GM12872 (cell line): ENCODE measurements around the gene MSLN.

Source experiments
- TF ChIP-seq, protein P1 (sequence below): IDR thresholded peaks from 3 replicates; pipeline ENCODE4 v1.5.1; 2011; ENCODE audit warnings: low read depth, mild to moderate bottlenecking, low read length, moderate library complexity; ENCODE audit not compliant: insufficient read depth

Gene MSLN

DNA sequence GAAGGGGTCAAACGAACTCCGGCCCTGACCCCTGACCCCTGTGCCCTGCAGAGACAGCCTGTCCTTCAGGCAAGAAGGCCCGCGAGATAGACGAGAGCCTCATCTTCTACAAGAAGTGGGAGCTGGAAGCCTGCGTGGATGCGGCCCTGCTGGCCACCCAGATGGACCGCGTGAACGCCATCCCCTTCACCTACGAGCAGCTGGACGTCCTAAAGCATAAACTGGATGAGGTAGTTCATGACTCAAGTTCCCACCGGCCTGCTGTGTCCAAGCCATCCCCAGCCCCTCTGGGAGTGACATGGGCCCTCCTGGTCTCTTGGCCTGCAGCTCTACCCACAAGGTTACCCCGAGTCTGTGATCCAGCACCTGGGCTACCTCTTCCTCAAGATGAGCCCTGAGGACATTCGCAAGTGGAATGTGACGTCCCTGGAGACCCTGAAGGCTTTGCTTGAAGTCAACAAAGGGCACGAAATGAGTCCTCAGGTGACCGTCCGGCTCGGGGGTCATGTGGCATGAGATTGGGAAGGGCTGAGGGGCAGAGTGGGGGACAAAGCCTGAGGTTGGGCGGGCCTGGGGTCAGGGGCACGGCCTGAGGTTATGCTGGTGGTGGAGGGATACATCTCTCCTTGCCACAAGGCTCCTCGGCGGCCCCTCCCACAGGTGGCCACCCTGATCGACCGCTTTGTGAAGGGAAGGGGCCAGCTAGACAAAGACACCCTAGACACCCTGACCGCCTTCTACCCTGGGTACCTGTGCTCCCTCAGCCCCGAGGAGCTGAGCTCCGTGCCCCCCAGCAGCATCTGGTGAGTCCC, 5.7 kb downstream of the MSLN start:
- TF ChIP-seq, protein P1, sequence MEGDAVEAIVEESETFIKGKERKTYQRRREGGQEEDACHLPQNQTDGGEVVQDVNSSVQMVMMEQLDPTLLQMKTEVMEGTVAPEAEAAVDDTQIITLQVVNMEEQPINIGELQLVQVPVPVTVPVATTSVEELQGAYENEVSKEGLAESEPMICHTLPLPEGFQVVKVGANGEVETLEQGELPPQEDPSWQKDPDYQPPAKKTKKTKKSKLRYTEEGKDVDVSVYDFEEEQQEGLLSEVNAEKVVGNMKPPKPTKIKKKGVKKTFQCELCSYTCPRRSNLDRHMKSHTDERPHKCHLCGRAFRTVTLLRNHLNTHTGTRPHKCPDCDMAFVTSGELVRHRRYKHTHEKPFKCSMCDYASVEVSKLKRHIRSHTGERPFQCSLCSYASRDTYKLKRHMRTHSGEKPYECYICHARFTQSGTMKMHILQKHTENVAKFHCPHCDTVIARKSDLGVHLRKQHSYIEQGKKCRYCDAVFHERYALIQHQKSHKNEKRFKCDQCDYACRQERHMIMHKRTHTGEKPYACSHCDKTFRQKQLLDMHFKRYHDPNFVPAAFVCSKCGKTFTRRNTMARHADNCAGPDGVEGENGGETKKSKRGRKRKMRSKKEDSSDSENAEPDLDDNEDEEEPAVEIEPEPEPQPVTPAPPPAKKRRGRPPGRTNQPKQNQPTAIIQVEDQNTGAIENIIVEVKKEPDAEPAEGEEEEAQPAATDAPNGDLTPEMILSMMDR, result no peak

DNA sequence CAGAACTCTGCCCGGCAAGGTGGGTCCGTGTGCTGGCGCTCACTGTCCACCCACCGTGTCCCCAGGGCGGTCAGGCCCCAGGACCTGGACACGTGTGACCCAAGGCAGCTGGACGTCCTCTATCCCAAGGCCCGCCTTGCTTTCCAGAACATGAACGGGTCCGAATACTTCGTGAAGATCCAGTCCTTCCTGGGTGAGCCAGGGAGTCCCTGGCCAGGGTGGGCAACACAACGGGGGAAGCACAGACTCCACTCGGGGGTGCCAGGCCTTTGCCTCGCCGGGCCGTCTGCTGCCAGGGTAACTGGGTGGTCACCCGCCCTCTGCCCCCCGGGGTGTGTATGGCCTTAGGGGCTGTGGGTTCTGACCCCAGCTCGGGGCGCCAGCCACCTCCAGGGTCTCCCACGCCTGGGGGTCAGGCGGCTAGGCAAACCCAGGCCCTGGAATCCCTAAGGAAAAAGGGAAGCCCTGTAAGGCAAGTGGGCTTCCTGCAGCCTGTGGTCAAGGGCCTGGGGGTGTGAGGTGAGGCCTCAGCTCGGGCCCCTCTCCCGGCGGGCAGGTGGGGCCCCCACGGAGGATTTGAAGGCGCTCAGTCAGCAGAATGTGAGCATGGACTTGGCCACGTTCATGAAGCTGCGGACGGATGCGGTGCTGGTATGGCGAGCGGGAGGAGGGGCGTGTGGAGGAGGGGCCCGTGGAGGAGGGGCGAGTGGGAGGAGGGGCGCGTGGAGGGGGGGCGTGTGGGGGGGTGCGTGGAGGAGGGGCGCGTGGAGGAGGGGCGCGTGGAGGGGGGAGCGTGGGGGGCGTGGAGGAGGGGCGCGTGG, 6.5 kb downstream of the MSLN start:
- TF ChIP-seq, protein P1, result no peak

DNA sequence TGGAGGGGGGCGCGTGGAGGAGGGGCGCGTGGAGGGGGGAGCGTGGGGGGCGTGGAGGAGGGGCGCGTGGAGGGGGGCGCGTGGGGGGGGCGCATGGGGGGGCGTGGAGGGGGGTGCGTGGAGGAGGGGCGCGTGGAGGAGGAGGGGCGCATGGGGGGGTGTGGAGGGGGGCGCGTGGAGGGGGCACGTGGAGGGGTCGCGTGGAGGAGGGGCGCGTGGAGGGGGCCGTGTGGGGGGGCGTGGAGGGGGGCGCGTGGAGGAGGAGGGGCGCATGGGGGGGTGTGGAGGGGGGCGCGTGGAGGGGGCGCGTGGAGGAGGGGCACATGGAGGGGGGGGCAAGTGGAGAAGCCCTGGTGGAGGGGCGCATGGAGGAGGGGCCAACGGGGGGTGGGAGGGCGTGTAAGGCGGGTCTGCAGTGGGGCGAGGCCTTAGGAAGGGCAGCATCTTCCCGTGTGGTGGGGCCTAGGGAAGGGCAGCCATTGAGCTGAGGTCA, 7.3 kb downstream of the MSLN start:
- TF ChIP-seq, protein P1, result no peak

DNA sequence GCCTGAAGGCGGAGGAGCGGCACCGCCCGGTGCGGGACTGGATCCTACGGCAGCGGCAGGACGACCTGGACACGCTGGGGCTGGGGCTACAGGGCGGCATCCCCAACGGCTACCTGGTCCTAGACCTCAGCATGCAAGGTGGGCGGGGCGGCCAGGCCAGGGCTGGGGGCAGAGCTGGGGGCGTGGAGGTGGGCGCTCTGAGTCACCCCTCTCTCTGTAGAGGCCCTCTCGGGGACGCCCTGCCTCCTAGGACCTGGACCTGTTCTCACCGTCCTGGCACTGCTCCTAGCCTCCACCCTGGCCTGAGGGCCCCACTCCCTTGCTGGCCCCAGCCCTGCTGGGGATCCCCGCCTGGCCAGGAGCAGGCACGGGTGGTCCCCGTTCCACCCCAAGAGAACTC, 7.9 kb downstream of the MSLN start:
- TF ChIP-seq, protein P1, result no peak

DNA sequence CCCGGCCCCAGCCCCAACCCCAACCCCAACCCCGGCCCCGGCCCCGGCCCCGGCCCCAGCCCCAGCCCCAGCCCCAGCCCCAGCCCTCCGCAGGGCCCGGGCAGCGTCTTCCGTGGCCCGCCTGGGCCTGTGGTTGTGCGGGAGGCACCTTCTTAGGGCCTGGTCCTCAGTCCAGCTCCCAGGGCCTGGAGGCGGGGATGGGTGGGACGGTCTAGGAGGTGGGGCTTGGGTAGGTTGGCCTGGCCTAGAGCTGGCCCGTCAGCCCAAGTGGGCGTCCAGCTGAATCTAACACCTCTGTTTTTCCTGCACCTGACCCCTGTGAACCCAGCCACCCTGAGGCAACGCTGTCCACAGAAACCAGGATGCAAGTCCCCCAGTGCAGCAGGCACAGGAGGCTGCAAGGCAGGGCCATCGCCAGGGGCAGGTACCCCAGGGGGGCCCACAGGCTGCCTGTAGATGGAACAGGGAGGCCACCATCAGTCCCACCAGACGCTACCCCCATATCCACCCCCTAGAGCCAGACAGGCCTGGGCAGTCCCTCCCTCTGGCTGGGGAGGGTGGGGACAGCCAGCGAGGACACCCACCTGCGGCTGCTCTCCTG, 8.8 kb downstream of the MSLN start:
- TF ChIP-seq, protein P1, result no peak

DNA sequence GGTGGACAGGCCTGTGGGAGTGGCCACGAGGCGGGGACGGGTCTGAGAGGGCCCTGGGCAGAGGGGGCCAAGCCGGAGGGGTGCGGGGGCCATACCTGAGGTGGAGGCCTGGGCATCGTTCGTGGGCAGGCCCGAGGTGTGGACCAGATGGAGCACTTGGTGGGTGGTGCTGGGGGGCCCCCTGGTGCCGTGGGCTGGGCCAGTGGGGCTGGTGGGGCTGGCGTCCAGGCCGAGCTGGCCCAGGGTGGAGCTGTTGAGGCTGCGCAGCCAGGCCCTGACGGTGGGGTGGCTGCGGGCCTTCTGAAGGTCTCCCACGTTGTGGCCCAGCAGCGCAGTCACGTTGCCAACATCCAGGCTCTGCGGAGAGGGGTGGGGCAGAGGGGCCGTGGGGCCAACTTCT, 9.4 kb downstream of the MSLN start:
- TF ChIP-seq, protein P1, result no peak

DNA sequence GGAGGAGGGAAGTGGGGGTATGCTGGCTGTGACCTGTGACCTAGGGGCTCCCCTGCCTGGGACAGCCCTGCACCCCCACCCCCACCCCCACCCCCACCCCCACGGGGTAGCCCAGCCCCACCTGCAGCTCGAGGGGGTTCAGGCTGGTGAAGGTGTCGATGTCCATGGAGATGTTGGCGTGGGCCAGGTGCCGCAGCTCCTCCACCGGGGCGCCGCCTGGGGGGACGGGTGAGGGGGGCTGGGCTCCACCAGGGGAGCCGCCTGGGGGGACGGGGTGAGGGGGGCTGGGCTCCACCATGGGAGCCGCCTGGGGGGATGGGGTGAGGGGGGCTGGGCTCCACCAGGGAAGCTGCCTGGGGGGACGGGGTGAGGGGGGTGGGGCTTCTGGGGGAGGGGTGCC, 9.9 kb downstream of the MSLN start:
- TF ChIP-seq, protein P1, result no peak
